Neural cell (in vitro differentiated cells): ENCODE results near the gene SYCE3. TPM values are rescaled to one million over a fixed set of nuclear protein-coding genes. Genes with fewer than 3 reads are reported as not detected.

Source experiments
- H2AFZ ChIP-seq: fragments of 200-600, 300-800 bp; sonication (generic), shearing (Covaris generic); 2 replicates; pipeline ENCODE4 v1.6.0; 2014; ENCODE audit warnings: low read depth, mild to moderate bottlenecking, antibody characterized with exemption, low read length, moderate library complexity
- H3F3A ChIP-seq: fragments of 200-600 bp; shearing (Covaris generic); 2 replicates; pipeline ENCODE4 v1.6.1; 2016; ENCODE audit warnings: mild to moderate bottlenecking, moderate library complexity, mixed read lengths, antibody characterized with exemption, low read length; ENCODE audit not compliant: insufficient read depth, poor library complexity, severe bottlenecking
- H3K27ac ChIP-seq: fragments of 200-600, 300-800 bp; sonication (generic), shearing (Covaris generic); 2 replicates; pipeline ENCODE4 v1.5.1; 2014; ENCODE audit warnings: mild to moderate bottlenecking, low read length, moderate library complexity
- H3K27me3 ChIP-seq: fragments of 300-800, 200-600 bp; sonication (generic), shearing (Covaris generic); 2 replicates; pipeline ENCODE4 v1.6.0; 2014; ENCODE audit warnings: mild to moderate bottlenecking, low read depth, low read length, moderate library complexity; ENCODE audit not compliant: insufficient read depth
- H3K36me3 ChIP-seq: fragments of 300-800, 200-600 bp; sonication (generic), shearing (Covaris generic); 2 replicates; pipeline ENCODE4 v1.5.1; 2014; ENCODE audit warnings: mild to moderate bottlenecking, antibody characterized with exemption, low read length, moderate library complexity; ENCODE audit not compliant: insufficient read depth
- H3K4me2 ChIP-seq: fragments of 300-800, 200-600 bp; sonication (generic), shearing (Covaris generic); 2 replicates; pipeline ENCODE4 v1.6.0; 2014; ENCODE audit warnings: mild to moderate bottlenecking, low read length
- H3K4me3 ChIP-seq: fragments of 300-800, 200-600 bp; sonication (generic), shearing (Covaris generic); 2 replicates; pipeline ENCODE4 v1.5.1; 2014; ENCODE audit warnings: mild to moderate bottlenecking, low read length, moderate library complexity
- H3K79me2 ChIP-seq: fragments of 200-600 bp; shearing (Covaris generic); replicated peaks from 2 replicates; pipeline ENCODE4 v1.6.0; 2014; ENCODE audit warnings: mild to moderate bottlenecking, low read length, moderate library complexity; ENCODE audit not compliant: insufficient read depth
- H3K9ac ChIP-seq: fragments of 300-800, 200-600 bp; sonication (generic), shearing (Covaris generic); 2 replicates; pipeline ENCODE4 v1.6.1; 2016; ENCODE audit warnings: mild to moderate bottlenecking, low read length, mixed read lengths
- H3K9me2 ChIP-seq: fragments of 200-600 bp; shearing (Covaris generic); 2 replicates; pipeline ENCODE4 v1.6.1; 2016; ENCODE audit warnings: mild to moderate bottlenecking, low read length, mixed read lengths; ENCODE audit not compliant: insufficient read depth
- H3K9me3 ChIP-seq: fragments of 200-600, 300-800 bp; sonication (generic), shearing (Covaris generic); 2 replicates; pipeline ENCODE4 v1.6.1; 2016; ENCODE audit warnings: mild to moderate bottlenecking, mixed run types, low read length, moderate library complexity, mixed read lengths
- H4K20me1 ChIP-seq: fragments of 200-600 bp; shearing (Covaris generic); 2 replicates; pipeline ENCODE4 v1.6.1; 2016; ENCODE audit warnings: mild to moderate bottlenecking, mixed run types; ENCODE audit not compliant: insufficient read depth
- EP300 ChIP-seq: fragments of 450-650 bp; conservative IDR thresholded peaks from 2 replicates; pipeline ENCODE4 v1.6.1; 2014; ENCODE audit warnings: antibody characterized with exemption, mild to moderate bottlenecking, moderate library complexity; ENCODE audit not compliant: poor library complexity, severe bottlenecking
- EZH2 ChIP-seq: fragments of 200-600, 300-800 bp; shearing (Covaris generic), sonication (generic); IDR thresholded peaks from 2 replicates; pipeline ENCODE4 v1.6.1; 2014; ENCODE audit warnings: antibody characterized with exemption, low read length, borderline replicate concordance, mild to moderate bottlenecking; ENCODE audit not compliant: insufficient read depth, poor library complexity, severe bottlenecking
- MXI1 ChIP-seq: fragments of 450-650 bp; conservative IDR thresholded peaks from 2 replicates; pipeline ENCODE4 v1.6.1; 2014; ENCODE audit warnings: antibody characterized with exemption, mild to moderate bottlenecking; ENCODE audit not compliant: poor library complexity, severe bottlenecking
- POLR2AphosphoS5 ChIP-seq: IDR thresholded peaks from 2 replicates; pipeline ENCODE4 v1.6.1; 2012
- RAD21 ChIP-seq: fragments of 450-650 bp; conservative IDR thresholded peaks from 2 replicates; pipeline ENCODE4 v1.6.1; 2014; ENCODE audit warnings: antibody characterized with exemption, mild to moderate bottlenecking, moderate library complexity
- SMC3 ChIP-seq: fragments of 450-650 bp; conservative IDR thresholded peaks from 2 replicates; pipeline ENCODE4 v1.6.1; 2014; ENCODE audit warnings: antibody characterized with exemption, mild to moderate bottlenecking, moderate library complexity; ENCODE audit not compliant: poor library complexity
- TAF1 ChIP-seq: IDR thresholded peaks from 2 replicates; pipeline ENCODE4 v1.6.1; 2012; ENCODE audit warnings: low read depth
- polyA plus RNA-seq: library from polyadenylated mRNA; depleted of rRNA; stranded (reverse); fragments of >200 nt; gene quantifications from 2 replicates; pipeline ENCODE4 v1.2.3, GENCODE V29; 2014
- TF ChIP-seq, protein P1 (sequence below): fragments of 450-650 bp; IDR thresholded peaks from 2 replicates; pipeline ENCODE4 v1.5.1; 2014; ENCODE audit warnings: antibody characterized with exemption, mild to moderate bottlenecking, moderate library complexity; ENCODE audit not compliant: poor library complexity, severe bottlenecking
- TF ChIP-seq, protein P2 (sequence below): IDR thresholded peaks from 2 replicates; pipeline ENCODE4 v1.6.1; 2012; ENCODE audit warnings: borderline replicate concordance

Gene SYCE3
- polyA plus RNA-seq, 1 donor from 2014 or later, result not detected

DNA sequence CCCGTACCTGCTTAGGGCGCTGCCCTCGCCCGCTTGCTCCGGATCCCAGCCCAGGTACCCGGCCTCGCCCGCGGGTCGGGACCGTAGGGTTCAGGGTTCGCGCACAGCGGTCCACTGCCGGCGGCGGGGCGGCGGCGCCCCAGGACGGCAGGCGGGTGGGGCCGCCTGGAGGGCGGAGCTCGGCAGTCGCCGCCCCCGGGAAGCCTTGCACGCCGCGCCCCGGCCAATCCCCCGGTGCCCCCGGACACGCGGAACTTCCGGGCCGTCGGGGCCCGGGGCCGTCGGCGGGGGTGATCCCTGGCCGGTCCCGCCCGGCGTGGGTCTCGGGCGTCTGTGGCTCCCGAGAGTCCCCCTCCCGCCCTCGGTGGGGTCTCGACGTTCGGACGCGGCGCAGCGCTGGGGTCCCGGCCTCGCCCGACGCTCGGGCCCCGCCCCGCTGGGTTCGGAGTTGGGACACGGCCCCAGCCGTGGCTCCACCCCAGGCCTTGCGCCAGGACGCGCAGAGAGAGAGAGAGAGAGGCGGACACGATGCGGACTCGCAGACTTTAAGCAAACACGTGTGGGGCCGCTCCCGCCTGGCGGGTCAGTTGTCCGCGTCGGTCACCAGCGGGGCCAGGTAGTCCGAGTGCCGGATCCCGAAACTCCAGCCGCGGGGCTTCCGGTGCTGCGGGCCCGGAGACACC, 32.7 kb downstream of the SYCE3 start, which contains the start of gene TYMP:
TSS of gene TYMP (minus strand) at position 116 of the 683 bp plus-strand sequence. CDS start 303 bp downstream, outside the sequence.
- TF ChIP-seq POLR2AphosphoS5 (no peak), TAF1 (no peak), EZH2 (no peak), RAD21 (no peak), EP300 (no peak), SMC3 (no peak), MXI1 (no peak)
- TF ChIP-seq, protein P1, sequence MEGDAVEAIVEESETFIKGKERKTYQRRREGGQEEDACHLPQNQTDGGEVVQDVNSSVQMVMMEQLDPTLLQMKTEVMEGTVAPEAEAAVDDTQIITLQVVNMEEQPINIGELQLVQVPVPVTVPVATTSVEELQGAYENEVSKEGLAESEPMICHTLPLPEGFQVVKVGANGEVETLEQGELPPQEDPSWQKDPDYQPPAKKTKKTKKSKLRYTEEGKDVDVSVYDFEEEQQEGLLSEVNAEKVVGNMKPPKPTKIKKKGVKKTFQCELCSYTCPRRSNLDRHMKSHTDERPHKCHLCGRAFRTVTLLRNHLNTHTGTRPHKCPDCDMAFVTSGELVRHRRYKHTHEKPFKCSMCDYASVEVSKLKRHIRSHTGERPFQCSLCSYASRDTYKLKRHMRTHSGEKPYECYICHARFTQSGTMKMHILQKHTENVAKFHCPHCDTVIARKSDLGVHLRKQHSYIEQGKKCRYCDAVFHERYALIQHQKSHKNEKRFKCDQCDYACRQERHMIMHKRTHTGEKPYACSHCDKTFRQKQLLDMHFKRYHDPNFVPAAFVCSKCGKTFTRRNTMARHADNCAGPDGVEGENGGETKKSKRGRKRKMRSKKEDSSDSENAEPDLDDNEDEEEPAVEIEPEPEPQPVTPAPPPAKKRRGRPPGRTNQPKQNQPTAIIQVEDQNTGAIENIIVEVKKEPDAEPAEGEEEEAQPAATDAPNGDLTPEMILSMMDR, result no peak
- TF ChIP-seq, protein P2, sequence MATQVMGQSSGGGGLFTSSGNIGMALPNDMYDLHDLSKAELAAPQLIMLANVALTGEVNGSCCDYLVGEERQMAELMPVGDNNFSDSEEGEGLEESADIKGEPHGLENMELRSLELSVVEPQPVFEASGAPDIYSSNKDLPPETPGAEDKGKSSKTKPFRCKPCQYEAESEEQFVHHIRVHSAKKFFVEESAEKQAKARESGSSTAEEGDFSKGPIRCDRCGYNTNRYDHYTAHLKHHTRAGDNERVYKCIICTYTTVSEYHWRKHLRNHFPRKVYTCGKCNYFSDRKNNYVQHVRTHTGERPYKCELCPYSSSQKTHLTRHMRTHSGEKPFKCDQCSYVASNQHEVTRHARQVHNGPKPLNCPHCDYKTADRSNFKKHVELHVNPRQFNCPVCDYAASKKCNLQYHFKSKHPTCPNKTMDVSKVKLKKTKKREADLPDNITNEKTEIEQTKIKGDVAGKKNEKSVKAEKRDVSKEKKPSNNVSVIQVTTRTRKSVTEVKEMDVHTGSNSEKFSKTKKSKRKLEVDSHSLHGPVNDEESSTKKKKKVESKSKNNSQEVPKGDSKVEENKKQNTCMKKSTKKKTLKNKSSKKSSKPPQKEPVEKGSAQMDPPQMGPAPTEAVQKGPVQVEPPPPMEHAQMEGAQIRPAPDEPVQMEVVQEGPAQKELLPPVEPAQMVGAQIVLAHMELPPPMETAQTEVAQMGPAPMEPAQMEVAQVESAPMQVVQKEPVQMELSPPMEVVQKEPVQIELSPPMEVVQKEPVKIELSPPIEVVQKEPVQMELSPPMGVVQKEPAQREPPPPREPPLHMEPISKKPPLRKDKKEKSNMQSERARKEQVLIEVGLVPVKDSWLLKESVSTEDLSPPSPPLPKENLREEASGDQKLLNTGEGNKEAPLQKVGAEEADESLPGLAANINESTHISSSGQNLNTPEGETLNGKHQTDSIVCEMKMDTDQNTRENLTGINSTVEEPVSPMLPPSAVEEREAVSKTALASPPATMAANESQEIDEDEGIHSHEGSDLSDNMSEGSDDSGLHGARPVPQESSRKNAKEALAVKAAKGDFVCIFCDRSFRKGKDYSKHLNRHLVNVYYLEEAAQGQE, result no peak
- H3K9ac ChIP-seq, result no peak within 1 kb of the TSS
- no peak within 1 kb of the TSS for H2AFZ ChIP-seq
- peak within 1 kb of the TSS; percentile 57 for H3K4me3 ChIP-seq
- no peaks in the 10 kb centered on the region for H3F3A ChIP-seq
- H3K79me2 ChIP-seq, result no peaks in the 10 kb centered on the region
- no peaks in the 10 kb centered on the region for H3K36me3 ChIP-seq
- no peaks in the 10 kb centered on the region for H3K9me2 ChIP-seq
- no peaks in the 10 kb centered on the region for H3K9me3 ChIP-seq
- H3K27ac ChIP-seq, result no peak within 1 kb of the TSS
- H3K4me2 ChIP-seq, result no peak within 1 kb of the TSS
- H4K20me1 ChIP-seq, result no peaks in the 10 kb centered on the region
- H3K27me3 ChIP-seq, result peaks cover 34% of the 10 kb centered on the region

DNA sequence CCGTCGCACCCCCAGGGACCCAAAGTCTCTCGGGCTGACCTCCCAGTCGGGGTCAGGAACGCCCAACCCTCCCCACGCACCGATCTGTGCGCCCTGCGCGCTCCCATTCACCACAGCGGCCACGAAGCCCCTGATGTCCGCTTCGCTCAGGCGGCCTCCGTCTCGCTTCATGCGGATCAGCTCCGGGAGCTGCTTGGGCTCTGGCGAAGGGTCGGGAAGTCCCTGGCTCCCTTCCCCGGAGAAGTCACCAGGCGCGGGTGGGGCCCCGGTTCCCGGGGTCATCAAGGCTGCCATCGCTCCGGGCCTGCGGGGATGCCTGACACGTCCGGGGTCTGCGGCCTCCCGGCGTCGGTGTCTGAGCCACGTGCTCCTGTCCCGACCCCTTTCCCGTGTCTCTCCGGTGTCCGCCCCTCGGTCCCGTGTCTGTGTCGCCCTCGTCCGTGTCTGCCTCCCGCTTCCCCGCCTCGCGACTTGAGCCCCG, 33.3 kb downstream of the SYCE3 start:
- Histone ChIP-seq H3K9ac (no peak overlapping the region), H3K9me3 (no peaks in the 10 kb centered on the region), H3K27ac (no peak overlapping the region), H3K79me2 (no peaks in the 10 kb centered on the region), H2AFZ (no peak overlapping the region), H3F3A (no peaks in the 10 kb centered on the region), H3K9me2 (no peaks in the 10 kb centered on the region), H3K4me3 (no peak overlapping the region), H3K36me3 (no peaks in the 10 kb centered on the region), H3K27me3 (peaks cover 34% of the 10 kb centered on the region), H4K20me1 (no peaks in the 10 kb centered on the region), H3K4me2 (no peak overlapping the region)
- TF ChIP-seq MXI1, result no peak
- TF ChIP-seq EP300, result no peak
- no peak for TF ChIP-seq SMC3
- no peak for TF ChIP-seq TAF1
- TF ChIP-seq, protein P2, result no peak
- no peak for TF ChIP-seq EZH2
- no peak for TF ChIP-seq POLR2AphosphoS5
